NCI-H146 (cell line): ENCODE measurements around the gene MED13L.
"Not testable (repeated sequence)": the region's sequence is repeated elsewhere in the genome, so short reads cannot be mapped to it uniquely, and the experiment has no call there.

Experiments used
- DNase-seq: peaks from one replicate; lab custom pipeline; 2025; lab: John Stamatoyannopoulos, UW

Gene MED13L

DNA sequence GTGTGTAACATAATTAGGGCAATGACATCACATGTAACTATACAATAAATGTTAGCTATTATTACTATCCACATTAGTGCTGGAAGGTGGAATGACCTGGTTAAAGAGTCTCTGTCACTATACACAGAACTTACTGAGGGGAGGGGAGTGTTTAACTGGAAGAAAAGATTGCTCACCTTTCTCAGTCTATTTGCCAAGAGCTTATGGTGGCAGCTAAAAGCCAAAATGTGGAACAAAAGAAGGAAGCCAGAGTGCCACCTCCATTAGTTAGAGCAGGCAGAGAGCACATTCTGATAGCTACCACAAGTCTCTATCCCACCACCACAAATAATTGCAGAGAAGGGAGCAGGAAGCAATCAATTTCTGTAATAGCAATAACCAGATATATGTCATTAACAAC is 124.4 kb downstream of the MED13L start:
- no peak for DNase-seq

GRCh38 chr12:116152268-116152667 is 125.2 kb downstream of the MED13L start:
- no peak for DNase-seq

GRCh38 chr12:116150452-116150851 is 127.0 kb downstream of the MED13L start:
- no peak for DNase-seq

DNA sequence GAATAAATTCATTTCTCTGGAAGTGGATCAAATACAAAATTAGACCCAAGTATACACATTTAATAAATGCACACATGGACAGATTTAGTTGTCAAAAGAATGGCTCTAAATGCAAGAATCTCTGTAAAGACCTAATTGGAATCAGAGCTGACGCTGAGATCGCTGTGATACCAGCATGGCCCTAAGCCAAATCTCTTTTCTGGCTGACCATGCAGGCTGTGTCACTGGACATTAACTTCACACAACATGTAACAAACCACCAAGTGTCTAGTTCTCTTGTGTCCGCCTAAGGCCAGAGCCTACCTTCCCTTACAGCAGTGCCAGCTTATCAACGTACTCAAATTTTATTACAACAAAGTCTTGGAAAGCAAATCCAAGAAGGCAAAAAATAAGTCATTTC is 127.5 kb downstream of the MED13L start:
- no peak for DNase-seq

DNA sequence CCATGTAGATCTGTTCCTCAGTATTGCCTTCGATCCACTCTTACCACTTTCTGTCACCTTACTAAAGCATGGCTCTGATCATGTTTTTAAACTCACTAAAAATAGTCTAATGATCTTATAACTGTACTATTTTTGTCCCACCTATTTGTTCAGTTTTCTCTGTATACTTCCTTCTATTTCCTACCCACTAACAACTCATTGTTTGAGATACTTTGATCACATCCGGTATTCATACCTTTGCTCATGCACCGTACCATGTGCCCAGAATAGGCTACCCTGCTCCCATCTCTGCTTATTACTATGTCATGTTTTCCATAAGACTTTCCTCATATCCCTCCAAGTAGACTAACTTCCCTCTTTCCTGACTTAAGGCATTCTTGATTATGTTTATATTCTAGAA is 128.6 kb downstream of the MED13L start:
- no peak for DNase-seq

DNA sequence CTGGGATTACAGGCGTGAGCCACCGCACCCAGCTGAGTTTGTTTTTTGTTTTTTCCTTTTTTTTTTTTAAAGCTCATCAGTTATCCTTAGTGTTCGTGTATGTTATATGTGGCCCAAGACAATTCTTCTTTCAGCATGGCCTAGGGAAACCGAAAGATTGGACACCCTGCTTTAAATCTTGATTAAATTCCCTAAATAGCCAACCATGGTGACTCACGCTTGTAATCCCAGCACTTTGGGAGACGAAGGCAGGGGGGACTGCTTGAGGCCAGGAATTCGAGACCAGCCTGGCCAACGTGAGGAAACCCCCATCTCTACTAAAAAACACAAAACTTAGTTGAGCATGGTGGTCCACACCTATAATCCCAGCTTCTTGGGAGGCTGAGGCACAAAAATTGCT is 131.1 kb downstream of the MED13L start:
- DNase-seq: no peak

DNA sequence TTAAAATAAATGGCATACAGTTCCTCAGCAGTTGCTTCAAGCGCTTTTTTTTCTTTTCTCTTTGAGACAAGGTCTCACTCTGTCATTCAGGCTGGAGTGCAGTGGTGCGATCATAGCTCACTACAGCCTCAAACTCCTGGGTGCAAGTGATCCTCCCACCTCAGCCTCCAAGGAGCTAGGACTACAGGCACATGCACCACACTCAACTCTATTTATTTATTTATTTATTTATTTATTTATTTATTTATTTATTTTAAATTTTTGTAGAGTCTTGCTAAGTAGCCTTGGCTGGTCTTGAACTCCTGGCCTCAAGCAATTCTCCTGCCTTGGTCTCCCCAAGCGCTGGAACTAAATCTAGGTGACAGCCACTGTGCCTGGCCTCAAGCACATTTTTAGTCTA is 132.0 kb downstream of the MED13L start:
- DNase-seq: no peak

- DNase-seq: no peak
Observed at GRCh38 chr12:116144384-116144783, 133.1 kb downstream of the MED13L start.

DNA sequence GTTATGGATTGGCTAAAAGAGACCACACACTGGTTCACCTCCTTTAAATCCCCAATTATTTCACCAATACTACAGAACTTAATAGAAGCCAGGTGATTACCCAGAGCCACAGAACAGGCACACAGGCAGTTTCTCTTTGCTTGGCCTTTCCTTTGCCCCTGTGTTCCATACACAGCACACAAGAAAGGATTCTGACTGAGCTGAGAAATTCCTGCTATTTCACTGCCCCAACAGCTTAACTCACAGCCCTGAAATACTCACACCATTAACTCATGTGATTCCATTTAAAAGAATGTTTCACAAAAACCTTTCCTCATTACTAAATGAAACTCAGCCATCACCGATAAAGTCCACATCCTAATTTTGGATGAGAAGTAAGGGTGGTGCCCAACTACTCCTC is 133.6 kb downstream of the MED13L start:
- DNase-seq: no peak

DNA sequence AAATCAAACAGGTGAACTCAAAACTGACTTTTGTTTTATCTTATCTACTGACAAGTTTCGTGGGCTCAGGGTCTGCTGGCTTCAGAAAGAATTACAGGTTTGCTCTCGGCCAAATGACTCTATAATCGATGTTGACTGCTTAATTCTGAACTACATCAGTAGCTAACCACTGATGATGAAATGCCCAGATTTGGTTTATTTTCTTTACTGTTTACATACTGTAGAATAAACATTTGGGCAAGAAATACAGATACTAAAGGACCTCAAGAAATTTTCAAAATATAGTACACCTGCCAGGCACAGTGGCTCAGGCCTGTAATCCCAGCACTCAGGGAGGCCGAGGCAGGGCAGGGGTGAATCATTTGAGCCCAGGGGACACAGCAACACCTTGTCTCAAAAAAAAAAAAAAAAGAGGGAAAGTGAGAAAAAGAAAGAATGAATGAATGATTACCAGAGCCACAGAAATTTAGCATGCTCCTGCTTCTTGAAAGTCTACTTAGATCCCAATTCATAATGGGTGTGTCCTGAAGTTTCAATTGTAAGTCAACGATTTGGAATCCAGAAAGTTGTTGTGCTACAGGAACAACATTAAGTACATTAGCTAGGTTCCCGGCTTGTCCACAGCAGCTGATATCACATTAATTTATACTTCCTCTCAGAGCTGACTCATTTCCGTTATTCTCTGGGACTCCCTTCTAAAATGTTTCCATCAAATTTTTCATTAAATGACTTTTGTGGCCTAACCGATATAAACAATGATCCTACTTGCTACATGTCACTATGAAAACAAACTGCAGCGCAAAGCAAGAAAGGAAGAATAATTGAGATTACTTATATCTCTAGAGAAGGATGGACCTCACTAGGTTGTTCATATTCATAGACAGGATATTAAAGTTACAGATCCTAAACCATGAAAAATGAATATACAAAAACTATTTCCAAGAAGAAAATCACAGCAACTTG is 134.3 kb downstream of the MED13L start:
- no peak for DNase-seq

DNA sequence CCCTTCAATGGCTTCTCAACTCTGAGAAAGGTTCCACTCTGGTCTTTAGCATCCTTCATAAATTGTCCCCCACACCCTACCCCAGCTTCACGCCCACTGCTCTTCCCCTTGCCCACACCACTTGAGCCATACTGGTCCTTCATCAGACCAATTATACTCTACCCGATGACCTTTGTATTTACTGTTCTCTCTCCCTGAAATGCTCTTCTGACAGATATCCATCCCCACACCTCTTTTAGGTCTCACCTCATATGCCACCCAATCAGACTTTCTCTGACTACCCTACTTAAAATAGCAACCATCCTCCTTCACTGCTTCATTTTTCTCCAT is 135.7 kb downstream of the MED13L start:
- no peak for DNase-seq

- no peak for DNase-seq
Observed at GRCh38 chr12:116141110-116141832, 136.2 kb downstream of the MED13L start.

DNA sequence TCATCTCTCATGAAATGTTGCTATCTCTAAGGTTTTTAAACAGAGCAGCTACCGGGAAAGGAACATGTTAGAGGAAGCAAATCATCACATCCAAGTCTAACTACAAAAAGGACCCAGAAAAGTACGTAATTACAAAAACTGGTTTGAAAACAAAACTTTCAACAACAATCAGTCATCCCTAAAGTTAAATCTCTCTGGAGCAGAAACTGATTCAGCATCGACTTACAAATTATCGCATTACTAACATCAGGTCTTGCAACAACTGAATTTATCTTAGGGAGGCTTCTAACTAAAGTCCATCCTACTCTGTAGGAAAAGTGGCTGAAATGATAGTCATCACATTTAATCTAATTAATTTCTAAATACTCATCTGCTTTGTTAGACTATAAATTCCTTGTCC is 137.0 kb downstream of the MED13L start:
- DNase-seq: no peak

- DNase-seq: no peak
Observed at GRCh38 chr12:116138781-116139180, 138.7 kb downstream of the MED13L start.

DNA sequence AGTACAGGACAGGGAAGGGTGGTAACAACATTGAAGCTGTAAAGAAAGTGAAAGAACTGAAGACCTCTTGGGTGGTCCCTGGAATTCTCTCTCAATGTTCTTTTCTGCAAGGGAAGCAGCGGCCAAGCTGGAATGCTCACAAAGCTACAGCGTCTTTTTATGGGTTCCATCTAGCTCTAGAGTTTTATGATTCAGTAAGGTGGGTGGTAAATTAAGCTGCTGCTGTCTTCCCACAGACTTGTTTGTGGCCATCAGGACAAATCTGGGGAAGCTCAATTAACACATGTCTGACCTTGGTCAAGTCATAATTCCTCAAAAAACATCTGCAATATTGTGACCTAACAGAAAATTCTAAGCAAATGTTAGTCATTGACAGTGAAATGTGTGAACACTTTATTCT is 139.1 kb downstream of the MED13L start:
- no peak for DNase-seq

DNA sequence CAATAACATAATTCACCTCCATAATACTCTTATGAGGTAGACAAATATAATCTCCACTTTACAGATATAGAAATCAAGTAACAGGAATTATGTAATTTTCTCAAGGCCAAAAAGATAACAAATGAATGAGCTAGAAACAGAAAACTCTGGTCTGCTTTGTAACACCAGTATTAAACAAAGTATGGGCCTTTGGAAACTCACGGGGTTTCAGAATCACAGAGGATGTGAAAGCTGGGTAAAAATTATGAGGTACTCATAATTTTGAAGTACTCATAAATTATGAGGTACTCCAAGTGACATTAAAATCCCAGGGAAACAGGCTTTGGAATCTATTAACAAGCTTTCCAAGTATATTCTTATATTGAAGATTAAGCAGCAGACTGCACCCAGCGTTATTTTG is 140.2 kb downstream of the MED13L start:
- DNase-seq: no peak

- no peak for DNase-seq
Observed at GRCh38 chr12:116136340-116136739, 141.2 kb downstream of the MED13L start.

DNA sequence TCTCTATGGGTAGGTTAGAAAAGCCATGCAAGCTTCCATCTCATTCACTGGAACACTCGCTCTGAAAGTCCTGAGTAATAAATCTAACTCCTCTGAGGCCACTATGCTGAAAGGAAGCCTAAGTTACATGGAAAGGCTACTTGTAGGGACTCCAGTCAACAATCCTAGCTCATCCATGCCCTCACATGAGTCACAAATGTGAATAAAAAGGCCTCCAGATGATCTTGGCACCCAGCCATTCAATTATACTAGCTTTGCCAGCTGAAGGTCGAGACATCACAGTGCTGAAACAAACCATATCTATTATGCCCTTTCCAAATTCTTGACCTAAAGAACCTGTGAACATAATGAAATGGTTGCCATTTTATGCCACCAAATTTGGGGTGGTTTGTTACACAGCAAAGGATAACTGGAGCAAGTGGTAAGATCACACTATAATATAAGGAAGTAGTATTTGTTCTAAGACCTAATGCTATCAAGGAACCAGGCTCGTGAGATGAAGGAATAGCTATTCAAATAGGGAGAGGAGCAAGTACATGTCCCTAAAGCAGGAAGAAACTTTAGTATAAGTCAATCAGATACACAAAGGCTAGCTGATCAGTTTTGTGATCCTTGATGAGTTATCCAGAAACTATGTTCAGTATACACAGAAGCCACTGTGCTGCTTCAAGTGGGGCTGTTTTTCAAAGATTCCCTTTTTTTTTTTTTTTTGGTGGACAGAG is 142.1 kb downstream of the MED13L start:
- DNase-seq: no peak

GRCh38 chr12:116133636-116134214 is 143.8 kb downstream of the MED13L start:
- no peak for DNase-seq

GRCh38 chr12:116133149-116133548 is 144.3 kb downstream of the MED13L start:
- no peak for DNase-seq

GRCh38 chr12:116131987-116132386 is 145.5 kb downstream of the MED13L start:
- DNase-seq: not testable (repeated sequence)

DNA sequence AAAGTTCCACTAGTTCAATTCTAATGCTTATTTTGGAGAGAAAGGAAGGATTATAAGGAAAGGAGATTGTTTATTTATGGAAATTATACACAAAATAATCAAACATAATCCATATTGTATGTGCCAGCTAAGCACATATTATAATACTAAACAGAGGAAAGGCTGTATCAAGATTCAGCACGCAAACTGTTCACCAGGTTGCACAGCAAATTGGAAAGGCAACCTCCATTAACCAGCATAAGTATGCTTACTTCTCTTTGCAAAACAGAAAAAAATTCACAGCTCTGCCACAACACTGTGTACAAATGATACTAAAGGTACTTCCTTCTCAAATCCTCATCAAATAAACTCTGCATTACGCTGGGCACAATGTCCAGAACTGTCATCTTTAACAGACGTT is 146.3 kb downstream of the MED13L start:
- DNase-seq: no peak
